Stimulated activated naive CD8-positive, alpha-beta T cell treated with anti-CD3 and anti-CD28 coated beads, Interleukin-15, amount 100 ng/mL, for 72 hours (primary cell): ENCODE data around the gene LANCL3.
"Not testable (repeated sequence)": the region's sequence is repeated elsewhere in the genome, so short reads cannot be mapped to it uniquely, and the experiment has no call there.

Experiments
- ATAC-seq: fragments of 150-1000 bp; cut with Tn5 transposase; 2 replicates; pipeline ENCODE4 v1.10.0; 2021; ENCODE audit warnings: mild to moderate bottlenecking, moderate library complexity
- DNase-seq, 2 donors: peaks; one replicate each; pipeline ENCODE4 v3.0.0; 2021 to 2022
- H3K27ac Mint-ChIP-seq, 2 donors: one replicate each; pipeline ENCODE4 v1.8.0; 2022; ENCODE audit warnings: mild to moderate bottlenecking in 2 of 2, mixed read lengths in 2 of 2, moderate library complexity in 2 of 2
- H3K27me3 Mint-ChIP-seq: one replicate; pipeline ENCODE4 v1.8.0; 2022; ENCODE audit warnings: mixed read lengths
- H3K4me1 Mint-ChIP-seq: one replicate; pipeline ENCODE4 v1.8.0; 2022; ENCODE audit warnings: mild to moderate bottlenecking, mixed read lengths
- H3K4me3 Mint-ChIP-seq, 2 donors: one replicate each; pipeline ENCODE4 v1.8.0; 2022; ENCODE audit warnings: mild to moderate bottlenecking in 2 of 2, mixed read lengths in 2 of 2, moderate library complexity in 1 of 2
- H3K9me3 Mint-ChIP-seq, 2 donors: one replicate each; pipeline ENCODE4 v1.8.0; 2022; ENCODE audit warnings: mixed read lengths in 2 of 2

LANCL3 gene

GRCh38 chrX:37571426-37572107 lies at the start of gene LANCL3:
Gene LANCL3 (plus strand): TSS chrX:37571661. CDS start chrX:37571871, 210 bp downstream.
- not testable (repeated sequence) for H3K9me3 Mint-ChIP-seq, H3K27ac Mint-ChIP-seq, H3K4me1 Mint-ChIP-seq, DNase-seq
- Mint-ChIP-seq H3K27me3 (peaks cover 30% of the 10 kb centered on the region), H3K4me3 (peak within 1 kb of the TSS; percentile 65 to 83)
- ATAC-seq: peak; percentile 20

- not testable (repeated sequence) for H3K4me1 Mint-ChIP-seq, H3K9me3 Mint-ChIP-seq, H3K27ac Mint-ChIP-seq, H3K27me3 Mint-ChIP-seq, H3K4me3 Mint-ChIP-seq, DNase-seq, ATAC-seq
Observed at GRCh38 chrX:37523673-37524072, 47.8 kb upstream of the LANCL3 start.

GRCh38 chrX:37541991-37542390 lies 29.5 kb upstream of the LANCL3 start:
- Mint-ChIP-seq H3K27me3 (no peaks in the 10 kb centered on the region), H3K27ac (no peak overlapping the region), H3K4me3 (no peak overlapping the region), H3K4me1 (no peaks in the 10 kb centered on the region), H3K9me3 (no peaks in the 10 kb centered on the region)
- ATAC-seq (no peak), DNase-seq (no peak)

- no peaks in the 10 kb centered on the region for H3K4me1 Mint-ChIP-seq
- DNase-seq (no peak), ATAC-seq (no peak)
- no peak overlapping the region for H3K27ac Mint-ChIP-seq
- no peaks in the 10 kb centered on the region for H3K9me3 Mint-ChIP-seq
- H3K27me3 Mint-ChIP-seq: no peaks in the 10 kb centered on the region
- no peak overlapping the region for H3K4me3 Mint-ChIP-seq
Observed at GRCh38 chrX:37542791-37543190, 28.7 kb upstream of the LANCL3 start.

GRCh38 chrX:37543324-37543723 lies 28.1 kb upstream of the LANCL3 start:
- Mint-ChIP-seq H3K4me1 (no peaks in the 10 kb centered on the region), H3K9me3 (no peaks in the 10 kb centered on the region), H3K27ac (no peak overlapping the region), H3K27me3 (no peaks in the 10 kb centered on the region), H3K4me3 (no peak overlapping the region)
- DNase-seq (no peak), ATAC-seq (no peak)

GRCh38 chrX:37544531-37544930 lies 26.9 kb upstream of the LANCL3 start:
- H3K27me3 Mint-ChIP-seq, H3K27ac Mint-ChIP-seq, H3K9me3 Mint-ChIP-seq, DNase-seq, H3K4me1 Mint-ChIP-seq, ATAC-seq, H3K4me3 Mint-ChIP-seq: not testable (repeated sequence)

GRCh38 chrX:37545066-37545465 lies 26.4 kb upstream of the LANCL3 start:
- ATAC-seq: no peak
- Mint-ChIP-seq H3K4me1 (no peaks in the 10 kb centered on the region), H3K27me3 (no peaks in the 10 kb centered on the region), H3K9me3 (no peaks in the 10 kb centered on the region), H3K4me3 (no peak overlapping the region), H3K27ac (no peak overlapping the region)
- DNase-seq: no peak

GRCh38 chrX:37549619-37550018 lies 21.8 kb upstream of the LANCL3 start:
- H3K4me1 Mint-ChIP-seq, ATAC-seq: not testable (repeated sequence)

GRCh38 chrX:37553476-37553875 lies 18.0 kb upstream of the LANCL3 start:
- Mint-ChIP-seq H3K4me3 (no peak overlapping the region), H3K27me3 (no peaks in the 10 kb centered on the region), H3K27ac (no peak overlapping the region), H3K9me3 (no peaks in the 10 kb centered on the region), H3K4me1 (no peaks in the 10 kb centered on the region)
- ATAC-seq (no peak), DNase-seq (no peak)

More at GRCh38 chrX:37549619-37550018, 21.8 kb upstream of the LANCL3 start:
- not testable (repeated sequence) for H3K27me3 Mint-ChIP-seq, DNase-seq, H3K27ac Mint-ChIP-seq, H3K4me3 Mint-ChIP-seq, H3K9me3 Mint-ChIP-seq

- H3K4me3 Mint-ChIP-seq, ATAC-seq, H3K4me1 Mint-ChIP-seq, DNase-seq, H3K9me3 Mint-ChIP-seq, H3K27ac Mint-ChIP-seq: not testable (repeated sequence)
- H3K27me3 Mint-ChIP-seq: peaks cover 14% of the 10 kb centered on the region
Observed at GRCh38 chrX:37565254-37565653, 6.2 kb upstream of the LANCL3 start.

GRCh38 chrX:37570349-37570748 lies 1.1 kb upstream of the LANCL3 start:
- ATAC-seq, H3K4me1 Mint-ChIP-seq, H3K4me3 Mint-ChIP-seq, DNase-seq, H3K27ac Mint-ChIP-seq, H3K9me3 Mint-ChIP-seq: not testable (repeated sequence)
- H3K27me3 Mint-ChIP-seq: peaks cover 34% of the 10 kb centered on the region

GRCh38 chrX:37572108-37572587 lies 687 bp downstream of the LANCL3 start:
- H3K9me3 Mint-ChIP-seq, H3K4me1 Mint-ChIP-seq, H3K27ac Mint-ChIP-seq: not testable (repeated sequence)
- ATAC-seq (peak; percentile 67), DNase-seq (peak; percentile 10 to 14)
- H3K4me3 Mint-ChIP-seq: peak overlapping the region; percentile 65 to 83
- H3K27me3 Mint-ChIP-seq: peaks cover 25% of the 10 kb centered on the region

- not testable (repeated sequence) for H3K9me3 Mint-ChIP-seq, H3K4me3 Mint-ChIP-seq, DNase-seq, H3K27ac Mint-ChIP-seq, H3K4me1 Mint-ChIP-seq, ATAC-seq
- peaks cover 20% of the 10 kb centered on the region for H3K27me3 Mint-ChIP-seq
Observed at GRCh38 chrX:37573121-37573520, 1.7 kb downstream of the LANCL3 start.

GRCh38 chrX:37578045-37578444 lies 6.6 kb downstream of the LANCL3 start:
- ATAC-seq (no peak), DNase-seq (no peak)
- H3K4me3 Mint-ChIP-seq: no peak overlapping the region
- H3K27me3 Mint-ChIP-seq: peaks cover 12% of the 10 kb centered on the region
- no peak overlapping the region for H3K27ac Mint-ChIP-seq
- no peaks in the 10 kb centered on the region for H3K9me3 Mint-ChIP-seq
- no peaks in the 10 kb centered on the region for H3K4me1 Mint-ChIP-seq

GRCh38 chrX:37580080-37580479 lies 8.6 kb downstream of the LANCL3 start:
- H3K27me3 Mint-ChIP-seq: peaks cover under 1% of the 10 kb centered on the region
- H3K9me3 Mint-ChIP-seq: no peaks in the 10 kb centered on the region
- no peak for DNase-seq
- H3K4me1 Mint-ChIP-seq: no peaks in the 10 kb centered on the region
- no peak for ATAC-seq
- H3K27ac Mint-ChIP-seq: no peak overlapping the region
- H3K4me3 Mint-ChIP-seq: no peak overlapping the region

- DNase-seq, ATAC-seq, H3K27ac Mint-ChIP-seq, H3K4me3 Mint-ChIP-seq, H3K9me3 Mint-ChIP-seq, H3K4me1 Mint-ChIP-seq: not testable (repeated sequence)
- peaks cover 14% of the 10 kb centered on the region for H3K27me3 Mint-ChIP-seq
Observed at GRCh38 chrX:37587337-37587736, 15.9 kb downstream of the LANCL3 start.

GRCh38 chrX:37590047-37590446 lies 18.6 kb downstream of the LANCL3 start:
- Mint-ChIP-seq H3K27me3 (peaks cover 14% of the 10 kb centered on the region), H3K4me1 (no peaks in the 10 kb centered on the region), H3K27ac (no peak overlapping the region), H3K9me3 (no peaks in the 10 kb centered on the region), H3K4me3 (no peak overlapping the region)
- no peak for ATAC-seq
- DNase-seq: no peak
